ENCODE data around the gene ATP8A2.

Gene ATP8A2

GRCh38 chr13:25922376-25922775 is 550.6 kb downstream of the ATP8A2 start:
- no peak for DNase-seq (ENCODE audit: low read depth)
- H3K4me3 ChIP-seq (replicated peaks; ENCODE audit: low read depth, low read length), result no peak overlapping the region
- TF ChIP-seq, protein P1, sequence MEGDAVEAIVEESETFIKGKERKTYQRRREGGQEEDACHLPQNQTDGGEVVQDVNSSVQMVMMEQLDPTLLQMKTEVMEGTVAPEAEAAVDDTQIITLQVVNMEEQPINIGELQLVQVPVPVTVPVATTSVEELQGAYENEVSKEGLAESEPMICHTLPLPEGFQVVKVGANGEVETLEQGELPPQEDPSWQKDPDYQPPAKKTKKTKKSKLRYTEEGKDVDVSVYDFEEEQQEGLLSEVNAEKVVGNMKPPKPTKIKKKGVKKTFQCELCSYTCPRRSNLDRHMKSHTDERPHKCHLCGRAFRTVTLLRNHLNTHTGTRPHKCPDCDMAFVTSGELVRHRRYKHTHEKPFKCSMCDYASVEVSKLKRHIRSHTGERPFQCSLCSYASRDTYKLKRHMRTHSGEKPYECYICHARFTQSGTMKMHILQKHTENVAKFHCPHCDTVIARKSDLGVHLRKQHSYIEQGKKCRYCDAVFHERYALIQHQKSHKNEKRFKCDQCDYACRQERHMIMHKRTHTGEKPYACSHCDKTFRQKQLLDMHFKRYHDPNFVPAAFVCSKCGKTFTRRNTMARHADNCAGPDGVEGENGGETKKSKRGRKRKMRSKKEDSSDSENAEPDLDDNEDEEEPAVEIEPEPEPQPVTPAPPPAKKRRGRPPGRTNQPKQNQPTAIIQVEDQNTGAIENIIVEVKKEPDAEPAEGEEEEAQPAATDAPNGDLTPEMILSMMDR (IDR thresholded peaks at IDR 0.05; ENCODE audit: low read length, missing control alignments), result no peak

GRCh38 chr13:25923217-25924085 is 551.7 kb downstream of the ATP8A2 start:
- TF ChIP-seq, protein P1 (IDR thresholded peaks at IDR 0.05; ENCODE audit: low read length, missing control alignments), result no peak

DNA sequence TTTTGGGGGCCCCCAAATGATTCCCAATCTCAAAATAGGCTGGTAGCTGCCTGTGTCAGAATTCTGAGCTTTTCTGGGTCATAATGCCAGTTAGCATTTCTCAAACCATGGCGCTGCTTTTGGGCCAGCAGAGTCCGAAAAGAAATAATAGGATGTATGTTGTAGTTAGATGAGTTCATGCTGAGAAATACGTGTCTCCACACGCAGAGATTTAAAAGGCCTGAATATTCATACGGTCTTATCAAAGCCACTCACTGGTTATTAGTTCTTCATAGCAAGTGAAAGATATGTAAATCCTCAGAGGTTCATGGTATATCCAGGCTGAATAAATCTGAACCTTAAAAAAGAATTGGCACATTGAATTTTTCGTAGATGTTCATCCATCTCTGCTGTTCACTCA is 555.6 kb downstream of the ATP8A2 start:
- H3K4me3 ChIP-seq (replicated peaks; ENCODE audit: low read depth, low read length), result no peak overlapping the region
- DNase-seq (ENCODE audit: low read depth), result no peak
- TF ChIP-seq, protein P1 (IDR thresholded peaks at IDR 0.05; ENCODE audit: low read length, missing control alignments), result no peak

More at GRCh38 chr13:25923217-25924085, 551.7 kb downstream of the ATP8A2 start:
- no peak for DNase-seq (ENCODE audit: low read depth)
- H3K4me3 ChIP-seq (replicated peaks; ENCODE audit: low read depth, low read length), result no peak overlapping the region

DNA sequence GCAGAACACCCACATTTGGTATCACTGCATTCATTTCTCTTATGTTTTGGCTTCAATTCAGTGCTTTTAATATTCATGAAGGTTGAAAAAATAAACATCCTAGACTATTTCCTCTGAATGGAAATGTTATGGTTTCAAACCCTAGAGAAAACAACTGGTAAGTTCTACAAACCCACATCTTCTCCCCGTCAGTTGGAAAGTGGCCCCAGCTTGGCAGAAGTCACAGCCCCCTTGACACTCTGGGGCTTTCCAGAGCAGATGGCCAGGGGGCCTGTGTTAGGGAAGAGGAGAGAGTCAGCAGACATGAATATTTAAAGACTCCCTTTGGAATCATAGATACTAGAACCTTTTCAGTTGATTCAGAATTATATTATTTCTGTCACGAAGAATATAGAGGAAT is 556.2 kb downstream of the ATP8A2 start:
- H3K4me3 ChIP-seq (replicated peaks; ENCODE audit: low read depth, low read length), result no peak overlapping the region
- no peak for DNase-seq (ENCODE audit: low read depth)

DNA sequence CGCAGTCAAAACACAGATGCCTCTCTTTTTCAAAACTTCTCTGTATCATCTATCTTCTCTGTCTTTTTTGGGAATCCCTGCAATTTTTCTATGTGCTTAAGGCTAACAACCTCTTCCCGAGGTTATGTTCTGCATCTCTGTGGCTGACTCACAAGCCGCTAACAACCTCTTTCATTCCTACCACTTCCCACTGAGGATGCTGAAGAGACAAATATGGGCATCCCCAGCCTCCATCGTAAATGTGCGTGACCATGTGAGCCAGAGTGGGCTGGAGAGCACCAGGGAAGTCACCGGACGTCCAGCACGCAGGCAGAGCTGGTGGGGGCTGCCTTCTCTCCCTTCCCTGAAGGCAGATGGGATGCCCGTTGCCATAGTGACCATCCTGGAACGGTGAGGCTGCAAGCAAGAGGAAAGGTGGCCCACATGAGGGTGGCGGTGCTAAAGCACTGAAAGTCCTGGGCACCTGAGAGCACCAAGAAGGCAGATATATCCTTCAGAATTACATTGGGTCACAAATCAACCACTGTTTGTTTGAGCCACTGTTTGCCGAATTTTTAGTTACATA is 557.2 kb downstream of the ATP8A2 start:
- H3K4me3 ChIP-seq (replicated peaks; ENCODE audit: low read depth, low read length), result no peak overlapping the region
- TF ChIP-seq, protein P1 (IDR thresholded peaks at IDR 0.05; ENCODE audit: low read length, missing control alignments), result no peak
- DNase-seq (ENCODE audit: low read depth), result no peak

More for the DNA sequence above, 556.2 kb downstream of the ATP8A2 start:
- TF ChIP-seq, protein P1 (IDR thresholded peaks at IDR 0.05; ENCODE audit: low read length, missing control alignments), result no peak

DNA sequence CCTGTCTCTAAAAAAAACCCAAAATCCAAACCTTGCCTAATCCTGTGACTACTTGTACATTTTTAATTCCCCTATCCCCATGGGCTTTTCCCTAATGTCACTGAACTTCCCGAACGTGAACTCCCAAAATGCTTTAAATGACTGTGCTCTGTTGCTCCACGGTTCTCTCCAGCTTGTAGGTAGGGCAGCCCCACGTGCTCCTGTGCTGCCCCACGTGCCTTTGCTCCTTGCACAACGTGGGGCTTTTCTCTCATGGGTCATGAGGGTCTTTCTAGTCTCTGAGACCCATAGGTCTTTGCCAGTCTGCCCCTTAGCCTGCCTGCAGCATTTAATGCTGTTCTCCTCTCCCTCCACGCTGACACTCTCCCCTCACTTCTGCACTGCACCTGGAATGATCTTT is 558.0 kb downstream of the ATP8A2 start:
- TF ChIP-seq, protein P1 (IDR thresholded peaks at IDR 0.05; ENCODE audit: low read length, missing control alignments), result no peak
- no peak for DNase-seq (ENCODE audit: low read depth)
- no peak overlapping the region for H3K4me3 ChIP-seq (replicated peaks; ENCODE audit: low read depth, low read length)
